ENCODE results near the gene CALN1.

DNA sequence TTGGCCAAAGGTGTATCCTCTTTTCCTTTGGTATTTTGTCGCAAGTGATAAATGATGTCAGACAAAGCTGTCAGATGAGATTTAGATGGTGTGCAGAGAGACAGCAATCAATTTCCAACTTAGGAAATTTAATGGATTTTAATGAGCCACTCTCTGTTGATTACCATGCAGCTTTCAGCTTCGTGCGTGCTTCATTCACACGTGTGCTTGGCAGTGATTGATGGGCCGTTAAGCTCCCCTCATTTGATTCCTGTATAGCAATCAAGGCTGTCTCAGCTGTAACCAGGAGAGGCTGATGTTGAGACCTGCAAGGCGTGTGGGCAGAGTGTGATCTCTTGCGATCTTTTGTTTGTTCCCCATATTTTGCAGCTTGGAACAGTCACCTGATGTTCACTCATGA lies 439.6 kb downstream of the CALN1 start:
- TF ChIP-seq CTCF (IDR thresholded peaks at IDR 0.05) (no peak), TCF7L2 (IDR thresholded peaks at IDR 0.05; ENCODE audit: low read depth, low read length) (no peak)

All from Panc1 (cell line).